ENCODE results near the gene ATRNL1. TPM values are rescaled to one million over a fixed set of nuclear protein-coding genes. Genes with fewer than 3 reads are reported as not detected.

The ATRNL1 gene
- total and polyA plus RNA-seq, 4 donors, result 0.40 to 26.9 (median 5.3) TPM

DNA sequence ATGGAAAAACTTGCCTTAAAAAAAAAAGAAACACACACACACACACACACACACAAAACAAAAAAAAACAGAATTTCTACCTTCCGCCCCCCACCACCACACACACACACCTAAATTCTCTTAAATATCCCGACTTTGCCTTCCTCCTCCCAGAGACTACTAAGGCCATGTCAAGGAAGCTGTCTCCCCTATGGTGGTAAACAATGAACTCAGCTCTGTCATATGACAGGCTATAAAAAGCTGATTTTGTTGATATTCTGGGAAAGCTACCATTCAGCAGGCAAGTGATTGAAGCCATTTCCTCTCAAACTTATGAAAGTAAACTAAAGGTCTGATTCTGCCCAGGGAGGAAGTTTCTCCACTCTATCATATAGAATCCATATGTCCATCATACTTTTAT, 708.8 kb downstream of the ATRNL1 start (continued):
- TF ChIP-seq, protein P1, sequence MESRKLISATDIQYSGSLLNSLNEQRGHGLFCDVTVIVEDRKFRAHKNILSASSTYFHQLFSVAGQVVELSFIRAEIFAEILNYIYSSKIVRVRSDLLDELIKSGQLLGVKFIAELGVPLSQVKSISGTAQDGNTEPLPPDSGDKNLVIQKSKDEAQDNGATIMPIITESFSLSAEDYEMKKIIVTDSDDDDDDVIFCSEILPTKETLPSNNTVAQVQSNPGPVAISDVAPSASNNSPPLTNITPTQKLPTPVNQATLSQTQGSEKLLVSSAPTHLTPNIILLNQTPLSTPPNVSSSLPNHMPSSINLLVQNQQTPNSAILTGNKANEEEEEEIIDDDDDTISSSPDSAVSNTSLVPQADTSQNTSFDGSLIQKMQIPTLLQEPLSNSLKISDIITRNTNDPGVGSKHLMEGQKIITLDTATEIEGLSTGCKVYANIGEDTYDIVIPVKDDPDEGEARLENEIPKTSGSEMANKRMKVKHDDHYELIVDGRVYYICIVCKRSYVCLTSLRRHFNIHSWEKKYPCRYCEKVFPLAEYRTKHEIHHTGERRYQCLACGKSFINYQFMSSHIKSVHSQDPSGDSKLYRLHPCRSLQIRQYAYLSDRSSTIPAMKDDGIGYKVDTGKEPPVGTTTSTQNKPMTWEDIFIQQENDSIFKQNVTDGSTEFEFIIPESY (IDR thresholded peaks at IDR 0.05), result no peak
- no peak for TF ChIP-seq GABPA (IDR thresholded peaks at IDR 0.05 in 1 of 2, conservative IDR thresholded peaks at IDR 0.05 in 1 of 2)
- TF ChIP-seq SP1 (IDR thresholded peaks at IDR 0.05), result no peak

- Histone ChIP-seq H3K27ac (ENCODE audit: low read depth in 1 of 2, low read length in 2 of 2) (no peak overlapping the region), H3K9me3 (ENCODE audit: control insufficient read depth in 4 of 4, low read length in 3 of 4) (no peaks in the 10 kb centered on the region), H3K4me1 (ENCODE audit: control insufficient read depth in 4 of 4, insufficient read depth in 4 of 4, low read length in 3 of 4) (no peaks in the 10 kb centered on the region), H3K27me3 (ENCODE audit: control insufficient read depth in 4 of 4, insufficient read depth in 4 of 4, low read length in 3 of 4) (no peaks in the 10 kb centered on the region), H3K4me3 (ENCODE audit: low read depth in 1 of 3, low read length in 3 of 3) (no peak overlapping the region), H3K36me3 (ENCODE audit: control insufficient read depth in 4 of 4, insufficient read depth in 3 of 4, low read depth in 1 of 4, low read length in 3 of 4) (no peaks in the 10 kb centered on the region), H3K9ac (ENCODE audit: low read depth in 1 of 2, low read length in 2 of 2) (no peak overlapping the region)
- no peak for DNase-seq (ENCODE audit: low spot score)
- TF ChIP-seq, protein P2, sequence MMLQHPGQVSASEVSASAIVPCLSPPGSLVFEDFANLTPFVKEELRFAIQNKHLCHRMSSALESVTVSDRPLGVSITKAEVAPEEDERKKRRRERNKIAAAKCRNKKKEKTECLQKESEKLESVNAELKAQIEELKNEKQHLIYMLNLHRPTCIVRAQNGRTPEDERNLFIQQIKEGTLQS (IDR thresholded peaks at IDR 0.05), result no peak
Observed at GRCh38 chr10:115802911-115803310, 709.7 kb downstream of the ATRNL1 start.

DNA sequence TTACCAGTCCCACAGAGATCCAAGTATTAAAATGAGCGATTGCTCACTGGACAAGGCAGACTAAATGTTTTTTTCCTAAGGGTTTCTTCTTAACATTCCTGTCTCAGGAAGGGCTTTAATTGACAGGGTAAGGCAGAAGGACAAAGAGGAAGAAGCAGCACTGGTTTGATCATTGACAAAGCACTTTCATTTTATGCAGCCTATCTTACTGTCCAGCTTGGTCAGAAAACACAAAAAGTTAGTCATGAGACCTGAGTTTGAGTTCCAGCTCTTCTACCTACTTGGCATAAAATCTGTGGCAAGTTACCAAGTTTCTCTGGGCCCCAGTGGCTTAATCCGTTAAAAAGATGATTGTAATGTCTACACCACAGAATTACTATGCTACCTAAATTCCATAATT, 721.4 kb downstream of the ATRNL1 start:
- DNase-seq (ENCODE audit: low spot score), result no peak
- no peak overlapping the region for H3K9ac ChIP-seq (ENCODE audit: low read depth in 1 of 2, low read length in 2 of 2)
- TF ChIP-seq NR2F2 (IDR thresholded peaks at IDR 0.05) (no peak), HNF4A (conservative IDR thresholded peaks at IDR 0.05) (peak; percentile 23 to 54), RAD21 (IDR thresholded peaks at IDR 0.05) (no peak), HNF4G (IDR thresholded peaks at IDR 0.05) (no peak), FOXA1 (IDR thresholded peaks at IDR 0.05) (no peak), JUND (IDR thresholded peaks at IDR 0.05) (no peak), EGR1 (IDR thresholded peaks at IDR 0.05; ENCODE audit: low read depth in 2 of 2) (no peak), YY1 (IDR thresholded peaks at IDR 0.05) (peak; percentile 45), REST (IDR thresholded peaks at IDR 0.05) (peak; percentile 71), TAF1 (conservative IDR thresholded peaks at IDR 0.05) (no peak), GABPA (IDR thresholded peaks at IDR 0.05 in 1 of 2, conservative IDR thresholded peaks at IDR 0.05 in 1 of 2) (no peak), SP1 (IDR thresholded peaks at IDR 0.05) (peak; percentile 44), FOXA2 (IDR thresholded peaks at IDR 0.05) (no peak), RXRA (IDR thresholded peaks at IDR 0.05) (peak in 1 of 2 donors; percentile 69)
- TF ChIP-seq, protein P1 (IDR thresholded peaks at IDR 0.05), result no peak
- TF ChIP-seq, protein P2 (IDR thresholded peaks at IDR 0.05), result no peak
- TF ChIP-seq, protein P3, sequence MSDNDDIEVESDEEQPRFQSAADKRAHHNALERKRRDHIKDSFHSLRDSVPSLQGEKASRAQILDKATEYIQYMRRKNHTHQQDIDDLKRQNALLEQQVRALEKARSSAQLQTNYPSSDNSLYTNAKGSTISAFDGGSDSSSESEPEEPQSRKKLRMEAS (IDR thresholded peaks at IDR 0.05), result no peak
- 29% methylated on average over 2 of the region's 2 CpGs for WGBS
- no peaks in the 10 kb centered on the region for H3K9me3 ChIP-seq (ENCODE audit: control insufficient read depth in 4 of 4, low read length in 3 of 4)
- peaks cover 0 to 10% (median 4%) of the 10 kb centered on the region in 4 donors for H3K4me1 ChIP-seq (ENCODE audit: control insufficient read depth in 4 of 4, insufficient read depth in 4 of 4, low read length in 3 of 4)
- no peak overlapping the region for H3K4me3 ChIP-seq (ENCODE audit: low read depth in 1 of 3, low read length in 3 of 3)
- no peaks in the 10 kb centered on the region for H3K36me3 ChIP-seq (ENCODE audit: control insufficient read depth in 4 of 4, insufficient read depth in 3 of 4, low read depth in 1 of 4, low read length in 3 of 4)
- no peak overlapping the region for H3K27ac ChIP-seq (ENCODE audit: low read depth in 1 of 2, low read length in 2 of 2)
- no peaks in the 10 kb centered on the region for H3K27me3 ChIP-seq (ENCODE audit: control insufficient read depth in 4 of 4, insufficient read depth in 4 of 4, low read length in 3 of 4)

All from liver (tissue), 9 donors.